Choroid plexus epithelial cell (primary cell): ENCODE data around the gene GNAO1.

Source experiments
- DNase-seq: peaks from one replicate; pipeline ENCODE4 v3.0.0-alpha.2; 2010; ENCODE audit warnings: low read depth
- H3K4me3 ChIP-seq: 2 replicates; pipeline ENCODE4 v1.5.1; 2011; ENCODE audit warnings: low read depth, mild to moderate bottlenecking, control low read depth, low read length, moderate library complexity
- CTCF ChIP-seq: conservative IDR thresholded peaks from 2 replicates; pipeline ENCODE4 v1.5.1; 2011; ENCODE audit warnings: low read depth, mild to moderate bottlenecking, control low read depth, inconsistent platforms, low read length, moderate library complexity

The GNAO1 gene

GRCh38 chr16:56349711-56350161 is 158.4 kb downstream of the GNAO1 start:
- TF ChIP-seq CTCF: no peak
- DNase-seq: no peak
- H3K4me3 ChIP-seq: no peak overlapping the region

GRCh38 chr16:56350491-56351405 is 159.5 kb downstream of the GNAO1 start:
- DNase-seq: no peak
- no peak overlapping the region for H3K4me3 ChIP-seq

GRCh38 chr16:56351481-56351880 is 160.2 kb downstream of the GNAO1 start:
- DNase-seq: no peak
- no peak for TF ChIP-seq CTCF
- no peak overlapping the region for H3K4me3 ChIP-seq

More at GRCh38 chr16:56350491-56351405, 159.5 kb downstream of the GNAO1 start:
- TF ChIP-seq CTCF: no peak

- TF ChIP-seq CTCF: no peak
- DNase-seq: no peak
- no peak overlapping the region for H3K4me3 ChIP-seq
These were observed 161.2 kb downstream of the GNAO1 start for GRCh38 chr16:56352351-56353053.

- H3K4me3 ChIP-seq: no peak overlapping the region
- DNase-seq: no peak
- no peak for TF ChIP-seq CTCF
These were observed 162.0 kb downstream of the GNAO1 start for GRCh38 chr16:56353054-56353921.

- DNase-seq: no peak
- no peak for TF ChIP-seq CTCF
- H3K4me3 ChIP-seq: no peak overlapping the region
These were observed 162.7 kb downstream of the GNAO1 start for GRCh38 chr16:56354016-56354415.
